H1 (cell line): ENCODE measurements around the gene ARMCX2. TPM values are rescaled to one million over a fixed set of nuclear protein-coding genes. Genes with fewer than 3 reads are reported as not detected.

Experiments
- CTCF ChIA-PET: fragments of 300-600 bp; sonication (Branson Sonifier 250); formaldehyde crosslinking; loops from one replicate; lab custom pipeline; 2021; ENCODE audit not compliant: partially characterized antibody; lab: Charles Lee
- POLR2A ChIA-PET: fragments of 300-600 bp; sonication (Branson Sonifier 250); formaldehyde crosslinking; loops from one replicate; lab custom pipeline; 2021; ENCODE audit warnings: inconsistent platforms; ENCODE audit not compliant: partially characterized antibody; lab: Charles Lee
- DNase-seq, 2 experiments: peaks; one replicate each; pipeline versions ENCODE4 v3.0.0 to v3.0.0-alpha.2; 2010 to 2022; ENCODE audit warnings: low spot score in 2 of 2, low read depth in 1 of 2, mixed read lengths in 1 of 2
- FAIRE-seq: peaks from 2 replicates; lab custom pipeline; 2011; peaks lifted over from hg19 to GRCh38; lab: Jason Lieb, UNC
- H2AFZ ChIP-seq: 2 replicates; pipeline ENCODE4 v1.8.1; 2012; ENCODE audit warnings: low read length, inconsistent platforms
- H2AK5ac ChIP-seq: 2 replicates; pipeline ENCODE4 v1.6.1; 2013; ENCODE audit warnings: low read depth, low read length
- H2BK120ac ChIP-seq: replicated peaks from 2 replicates; pipeline ENCODE3; 2013; ENCODE audit warnings: low read depth, low read length, inconsistent platforms
- H2BK12ac ChIP-seq: 2 replicates; pipeline ENCODE4 v1.6.1; 2013; ENCODE audit warnings: low read depth, low read length
- H2BK15ac ChIP-seq: 2 replicates; pipeline ENCODE4 v1.6.1; 2013; ENCODE audit warnings: low read length
- H2BK20ac ChIP-seq: 2 replicates; pipeline ENCODE4 v1.6.1; 2013; ENCODE audit warnings: low read length
- H2BK5ac ChIP-seq: 2 replicates; pipeline ENCODE4 v1.6.1; 2013; ENCODE audit warnings: low read depth, low read length
- H3K14ac ChIP-seq: 2 replicates; pipeline ENCODE4 v1.6.1; 2013; ENCODE audit warnings: inconsistent platforms; ENCODE audit not compliant: insufficient read length
- H3K18ac ChIP-seq: 2 replicates; pipeline ENCODE4 v1.6.1; 2013; ENCODE audit warnings: low read length; ENCODE audit errors: extremely low read depth
- H3K23ac ChIP-seq: 2 replicates; pipeline ENCODE4 v1.6.1; 2013; ENCODE audit warnings: inconsistent platforms; ENCODE audit not compliant: insufficient read length
- H3K23me2 ChIP-seq: 2 replicates; pipeline ENCODE4 v1.6.1; 2013; ENCODE audit warnings: low read depth, low read length
- H3K27ac ChIP-seq: 2 replicates; pipeline ENCODE4 v1.6.1; 2011; ENCODE audit warnings: low read depth, low read length, inconsistent platforms
- H3K27me3 ChIP-seq, 4 experiments: replicated peaks in 1 of 4; 1 replicate in 1 of 4; 2 replicates in 3 of 4; pipeline versions ENCODE4 v1.6.1 to v1.8.1; 2011 to 2013; ENCODE audit warnings: low read length in 3 of 4, mild to moderate bottlenecking in 3 of 4, inconsistent platforms in 2 of 4, mixed read lengths in 2 of 4, moderate library complexity in 1 of 4; ENCODE audit not compliant: control insufficient read depth in 3 of 4, insufficient read depth in 3 of 4; ENCODE audit errors: extremely low read depth in 1 of 4
- H3K36me3 ChIP-seq, 4 experiments: 2 replicates each; pipeline versions ENCODE4 v1.6.1 to v1.8.1; 2011 to 2013; ENCODE audit warnings: mild to moderate bottlenecking in 4 of 4, low read length in 3 of 4, moderate library complexity in 2 of 4, control low read depth in 1 of 4, inconsistent platforms in 1 of 4; ENCODE audit not compliant: insufficient read depth in 4 of 4, control insufficient read depth in 2 of 4
- H3K4ac ChIP-seq: replicated peaks from 2 replicates; pipeline ENCODE3; 2013; ENCODE audit warnings: low read length, low read depth, mixed read lengths, inconsistent platforms; ENCODE audit not compliant: insufficient read length
- H3K4me1 ChIP-seq, 4 experiments: replicated peaks in 1 of 4; 1 replicate in 1 of 4; 2 replicates in 3 of 4; pipeline versions ENCODE4 v1.6.1 to v1.8.1; 2011 to 2013; ENCODE audit warnings: low read length in 3 of 4, inconsistent platforms in 2 of 4, mixed read lengths in 1 of 4; ENCODE audit not compliant: insufficient read depth in 4 of 4, control insufficient read depth in 3 of 4
- H3K4me2 ChIP-seq, 2 experiments: 2 replicates each; pipeline versions ENCODE4 v1.6.1 to v1.8.1; 2011 to 2013; ENCODE audit warnings: low read depth in 2 of 2, low read length in 2 of 2, control low read depth in 1 of 2, inconsistent platforms in 1 of 2, mild to moderate bottlenecking in 1 of 2; ENCODE audit not compliant: insufficient read depth in 1 of 2
- H3K4me3 ChIP-seq, 4 experiments: fragments of 200-600, 300-600 bp in 1 of 4; sonication (generic), shearing (Covaris generic), sonication (Bioruptor Twin) in 1 of 4; 2 replicates each; pipeline versions ENCODE4 v1.5.1 to v1.8.1; 2011 to 2016; ENCODE audit warnings: low read length in 4 of 4, low read depth in 3 of 4, control low read depth in 2 of 4, inconsistent platforms in 2 of 4, mild to moderate bottlenecking in 2 of 4, mixed read lengths in 1 of 4, moderate library complexity in 1 of 4; ENCODE audit not compliant: insufficient read depth in 2 of 4; ENCODE audit errors: extremely low read depth in 1 of 4
- H3K56ac ChIP-seq: replicated peaks from 2 replicates; pipeline ENCODE3; 2013; ENCODE audit warnings: low read depth, mild to moderate bottlenecking, mixed read lengths, low read length, inconsistent platforms; ENCODE audit not compliant: insufficient read length
- H3K79me1 ChIP-seq: 2 replicates; pipeline ENCODE4 v1.6.1; 2013; ENCODE audit warnings: low read depth, low read length, control low read depth
- H3K79me2 ChIP-seq, 2 experiments: 2 replicates each; pipeline versions ENCODE4 v1.6.1 to v1.8.1; 2012 to 2013; ENCODE audit warnings: low read length in 2 of 2, mild to moderate bottlenecking in 2 of 2, inconsistent platforms in 1 of 2; ENCODE audit not compliant: insufficient read depth in 2 of 2, control insufficient read depth in 1 of 2
- H3K9ac ChIP-seq, 4 experiments: replicated peaks in 1 of 4; 1 replicate in 1 of 4; 2 replicates in 3 of 4; pipeline versions ENCODE4 v1.6.1 to v1.8.1; 2011 to 2013; ENCODE audit warnings: low read depth in 3 of 4, low read length in 3 of 4, control low read depth in 2 of 4, mild to moderate bottlenecking in 2 of 4, moderate library complexity in 2 of 4, inconsistent platforms in 1 of 4; ENCODE audit errors: extremely low read depth in 1 of 4
- H3K9me3 ChIP-seq, 2 experiments: 2 replicates each; pipeline versions ENCODE4 v1.6.1 to v1.8.1; 2012 to 2013; ENCODE audit warnings: mild to moderate bottlenecking in 2 of 2, moderate library complexity in 2 of 2, control low read depth in 1 of 2, inconsistent platforms in 1 of 2, low read depth in 1 of 2, low read length in 1 of 2, mixed read lengths in 1 of 2; ENCODE audit not compliant: insufficient read depth in 2 of 2
- H4K20me1 ChIP-seq, 2 experiments: replicated peaks in 1 of 2; 2 replicates each; pipeline versions ENCODE3 to v1.8.1; 2011 to 2013; ENCODE audit warnings: inconsistent platforms in 2 of 2, low read length in 2 of 2, mild to moderate bottlenecking in 1 of 2; ENCODE audit not compliant: insufficient read depth in 2 of 2, control insufficient read depth in 1 of 2
- H4K5ac ChIP-seq: 2 replicates; pipeline ENCODE4 v1.6.1; 2013; ENCODE audit warnings: low read length, low read depth, mixed read lengths, inconsistent platforms; ENCODE audit not compliant: insufficient read length
- H4K8ac ChIP-seq: 2 replicates; pipeline ENCODE4 v1.8.0; 2013; ENCODE audit warnings: mild to moderate bottlenecking, moderate library complexity, low read length, inconsistent platforms; ENCODE audit not compliant: insufficient read depth; ENCODE audit errors: extremely low read depth
- H4K91ac ChIP-seq: replicated peaks from 2 replicates; pipeline ENCODE3; 2013; ENCODE audit warnings: low read length, mixed read lengths, inconsistent platforms; ENCODE audit not compliant: insufficient read length
- CBX8 ChIP-seq: fragments of 300-800, 300-1000 bp; sonication (generic); IDR thresholded peaks from 2 replicates; pipeline ENCODE4 v1.7.1; 2016; ENCODE audit warnings: low read depth, low read length, borderline replicate concordance
- CHD1 ChIP-seq: IDR thresholded peaks from 2 replicates; pipeline ENCODE4 v1.6.1; 2012; ENCODE audit warnings: low read depth, low read length, improper control_type of control experiment
- FOSL1 ChIP-seq: IDR thresholded peaks from 2 replicates; pipeline ENCODE4 v1.6.1; 2011; ENCODE audit warnings: mild to moderate bottlenecking, low read depth, low read length, moderate library complexity; ENCODE audit not compliant: insufficient read depth
- NANOG ChIP-seq: IDR thresholded peaks from 2 replicates; pipeline ENCODE4 v1.6.1; 2011; ENCODE audit warnings: low read length, low read depth, mild to moderate bottlenecking, inconsistent platforms; ENCODE audit not compliant: insufficient read depth, poor library complexity, severe bottlenecking
- PHF8 ChIP-seq: fragments of 200-600 bp; sonication (generic); conservative IDR thresholded peaks from 2 replicates; pipeline ENCODE4 v1.7.1; 2012; ENCODE audit warnings: low read depth, mild to moderate bottlenecking, inconsistent platforms, low read length, moderate library complexity
- RXRA ChIP-seq: IDR thresholded peaks from 2 replicates; pipeline ENCODE4 v1.6.1; 2011; ENCODE audit warnings: low read depth, mild to moderate bottlenecking, low read length, moderate library complexity; ENCODE audit not compliant: insufficient read depth
- SP4 ChIP-seq: IDR thresholded peaks from 2 replicates; pipeline ENCODE4 v1.6.1; 2012; ENCODE audit warnings: low read length, inconsistent platforms
- TBP ChIP-seq: IDR thresholded peaks from 2 replicates; pipeline ENCODE4 v1.6.1; 2011; ENCODE audit warnings: low read depth, low read length, improper control_type of control experiment
- WGBS, 2 experiments: shearing (Covaris generic) in 1 of 2; methylation state at CpG; one replicate each; pipeline versions ENCODE4 v1.1.6 to v1.1.7; 2013 to 2015; ENCODE audit warnings: low lambda C conversion rate in 2 of 2, mixed read lengths in 2 of 2, inconsistent platforms in 1 of 2, low coverage in 1 of 2, missing lambda C conversion rate in 1 of 2; ENCODE audit not compliant: insufficient replicate concordance in 2 of 2, insufficient coverage in 1 of 2, insufficient read length in 1 of 2; ENCODE audit errors: extremely low coverage in 1 of 2, missing lambda C conversion rate in 1 of 2; 5-methylcytosine and 5-hydroxymethylcytosine counted together
- long read RNA-seq, 2 experiments: library from RNA in 1 of 2; library from capped mRNA in 1 of 2; stranded (forward); transcript quantifications; one replicate each; pipeline ENCODE4 v2.0.0, GENCODE V29; 2021; ENCODE audit warnings: inconsistent platforms in 1 of 2
- polyA minus RNA-seq, 3 experiments: library from RNA; depleted of rRNA, polyadenylated mRNA; stranded (reverse); fragments of >200 nt; gene quantifications; 1 replicate in 2 of 3; 2 replicates in 1 of 3; pipeline ENCODE4 v1.2.3, GENCODE V29; 2011
- polyA plus RNA-seq, 7 experiments: library from polyadenylated mRNA; depleted of rRNA in 3 of 7; stranded (reverse) in 5 of 7; unstranded in 2 of 7; fragments of >200 nt in 5 of 7; fragments of 200-250 nt in 2 of 7; gene quantifications; 1 replicate in 5 of 7; 2 replicates in 1 of 7; 4 replicates in 1 of 7; pipeline versions ENCODE4 v1.2.1 to v1.2.3, GENCODE V29; 2011 to 2013; ENCODE audit warnings: missing spikeins in 2 of 7, mixed read lengths in 2 of 7
- total RNA-seq: library from RNA; stranded (reverse); fragmentation: NEBNext Ultra II Directional; extraction: Animal tissue kit (Norgen Biotek cat#: 25700); gene quantifications from 2 replicates; pipeline ENCODE4 v1.2.1, GENCODE V29; 2021
- TF ChIP-seq, protein P1 (sequence below): IDR thresholded peaks from 2 replicates; pipeline ENCODE4 v1.6.1; 2011; ENCODE audit warnings: low read length, improper control_type of control experiment

The ARMCX2 gene
- total RNA-seq: 110 and 113 TPM in 2 replicates
- 39.7 and 39.9 TPM in 2 replicates for polyA plus RNA-seq (2011; rRNA removed)
- polyA plus RNA-seq (2011; cell fraction: cytosol; rRNA removed): 61.2 TPM
- 121 TPM for polyA plus RNA-seq (2011; cell fraction: nucleus; rRNA removed)
- polyA plus RNA-seq (2012, experiment 1 of 2): 93.8 to 114 TPM (median 106 TPM) in 4 replicates
- 37.6 TPM for polyA plus RNA-seq (2012, experiment 2 of 2)
- polyA plus RNA-seq (2013, experiment 1 of 2): 69.2 TPM
- polyA plus RNA-seq (2013, experiment 2 of 2): 70.1 TPM
- polyA minus RNA-seq (2011; rRNA and poly(A)+ RNA removed): 87.8 and 104 TPM in 2 replicates
- 38.1 TPM for polyA minus RNA-seq (2011; cell fraction: cytosol; rRNA and poly(A)+ RNA removed)
- polyA minus RNA-seq (2011; cell fraction: nucleus; rRNA and poly(A)+ RNA removed): 35.1 TPM
- long read RNA-seq, experiment 1, partial matches to known transcripts: 1 of 103 reads
- long read RNA-seq, experiment 1, other reads (novel, unspliced or antisense): 96 of 103 reads
- long read RNA-seq, experiment 2, transcript ARMCX2-203 (6 exons, 2,674 nt): major isoform, 7 of 38 reads
- long read RNA-seq, experiment 2, partial matches to known transcripts: 1 of 38 reads
- long read RNA-seq, experiment 2, other reads (novel, unspliced or antisense): 23 of 38 reads

DNA sequence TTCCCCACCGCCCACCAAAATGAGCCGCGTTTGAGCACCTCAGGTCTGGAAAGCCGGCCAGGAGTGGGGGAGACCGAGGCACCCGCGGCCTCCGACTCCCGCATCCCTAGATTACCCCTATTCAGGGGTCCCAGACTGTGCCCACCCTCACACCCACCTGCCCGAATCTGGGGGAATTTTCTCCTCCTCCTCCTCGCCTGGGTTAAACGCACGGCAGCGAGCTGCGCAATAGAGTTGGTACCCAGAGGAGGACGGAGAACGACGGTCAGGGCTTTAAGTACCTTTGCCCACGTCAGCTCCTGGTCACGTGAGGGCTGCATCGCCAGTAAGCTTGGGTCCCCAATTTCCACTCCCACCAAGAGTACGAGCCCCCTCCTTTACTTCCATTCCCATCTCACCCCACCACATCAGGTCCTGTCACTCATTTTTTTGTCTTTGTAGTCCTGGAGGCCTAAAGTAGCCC is at the start of gene ARMCX2:
TSS of gene ARMCX2 (minus strand) at position 250 of the 463 bp plus-strand sequence. CDS start 2,262 bp downstream, outside the sequence.
- Histone ChIP-seq H3K9me3 (no peaks in the 10 kb centered on the region), H3K4ac (no peak within 1 kb of the TSS), H4K20me1 (no peaks in the 10 kb centered on the region), H4K91ac (no peak within 1 kb of the TSS), H3K79me2 (no peaks in the 10 kb centered on the region), H3K14ac (no peak within 1 kb of the TSS), H3K56ac (peak within 1 kb of the TSS; percentile 16), H3K27me3 (no peaks in the 10 kb centered on the region), H2BK120ac (no peak within 1 kb of the TSS), H3K4me2 (peak within 1 kb of the TSS; percentile 68 to 91), H3K4me3 (peak within 1 kb of the TSS; percentile 65 to 87 (median 76)), H2BK20ac (no peak within 1 kb of the TSS), H3K9ac (peak within 1 kb of the TSS; percentile 13 to 89 (median 68)), H3K79me1 (no peaks in the 10 kb centered on the region; the same call in 1 of the 2 replicates), H3K23ac (no peak within 1 kb of the TSS), H3K36me3 (peaks cover 3 to 18% (median 8%) of the 10 kb centered on the region in 4 experiments; a peak in 6 of 8 replicates), H3K27ac (peak within 1 kb of the TSS; percentile 84), H4K5ac (peak within 1 kb of the TSS; percentile 60), H3K4me1 (peaks cover 0 to 4% (median 1%) of the 10 kb centered on the region in 4 experiments; a peak in 2 of 7 replicates), H2BK12ac (no peak within 1 kb of the TSS), H2AK5ac (no peak within 1 kb of the TSS), H3K23me2 (no peaks in the 10 kb centered on the region), H2BK15ac (no peak within 1 kb of the TSS), H2AFZ (peak within 1 kb of the TSS; percentile 57; the same call in 1 of the 2 replicates), H3K18ac (peak within 1 kb of the TSS; percentile 78), H2BK5ac (no peak within 1 kb of the TSS; the same call in 1 of the 2 replicates), H4K8ac (peak within 1 kb of the TSS; percentile 69)
- 0% methylated on average over 8 of the region's 22 CpGs; no CpG with 5 or more reads in 1 of the 2 experiments for WGBS, 2 experiments
- DNase-seq (peak in 1 of 2 experiments; percentile 52), FAIRE-seq (peak; percentile 98)
- CTCF ChIA-PET: no interaction called here
- POLR2A ChIA-PET: interaction anchor here (0.6 to 1.7 kb wide), 8 partner anchors 10 to 269 kb away, joined by 3 to 5 read pairs (median 3); partner anchors contain the start of genes ARMCX6 and RPL36A
- TF ChIP-seq, protein P1, sequence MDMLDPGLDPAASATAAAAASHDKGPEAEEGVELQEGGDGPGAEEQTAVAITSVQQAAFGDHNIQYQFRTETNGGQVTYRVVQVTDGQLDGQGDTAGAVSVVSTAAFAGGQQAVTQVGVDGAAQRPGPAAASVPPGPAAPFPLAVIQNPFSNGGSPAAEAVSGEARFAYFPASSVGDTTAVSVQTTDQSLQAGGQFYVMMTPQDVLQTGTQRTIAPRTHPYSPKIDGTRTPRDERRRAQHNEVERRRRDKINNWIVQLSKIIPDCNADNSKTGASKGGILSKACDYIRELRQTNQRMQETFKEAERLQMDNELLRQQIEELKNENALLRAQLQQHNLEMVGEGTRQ: peak; percentile 92
- TF ChIP-seq FOSL1 (no peak), PHF8 (peak; percentile 66), CHD1 (no peak), RXRA (no peak), TBP (peak; percentile 93), CBX8 (no peak), NANOG (no peak), SP4 (no peak)
